ENCODE results near the gene SCIMP.
"Not testable (repeated sequence)": the region's sequence is repeated elsewhere in the genome, so short reads cannot be mapped to it uniquely, and the experiment has no call there.

SCIMP gene

GRCh38 chr17:5234645-5235576 is at the start of gene SCIMP:
SCIMP (minus strand) TSS chr17:5234860; CDS start chr17:5234755, 105 bp downstream.
- peak; percentile 65 for DNase-seq

- peak; percentile 88 for DNase-seq
Observed at GRCh38 chr17:5283571-5284315, 49.1 kb upstream of the SCIMP start.

DNA sequence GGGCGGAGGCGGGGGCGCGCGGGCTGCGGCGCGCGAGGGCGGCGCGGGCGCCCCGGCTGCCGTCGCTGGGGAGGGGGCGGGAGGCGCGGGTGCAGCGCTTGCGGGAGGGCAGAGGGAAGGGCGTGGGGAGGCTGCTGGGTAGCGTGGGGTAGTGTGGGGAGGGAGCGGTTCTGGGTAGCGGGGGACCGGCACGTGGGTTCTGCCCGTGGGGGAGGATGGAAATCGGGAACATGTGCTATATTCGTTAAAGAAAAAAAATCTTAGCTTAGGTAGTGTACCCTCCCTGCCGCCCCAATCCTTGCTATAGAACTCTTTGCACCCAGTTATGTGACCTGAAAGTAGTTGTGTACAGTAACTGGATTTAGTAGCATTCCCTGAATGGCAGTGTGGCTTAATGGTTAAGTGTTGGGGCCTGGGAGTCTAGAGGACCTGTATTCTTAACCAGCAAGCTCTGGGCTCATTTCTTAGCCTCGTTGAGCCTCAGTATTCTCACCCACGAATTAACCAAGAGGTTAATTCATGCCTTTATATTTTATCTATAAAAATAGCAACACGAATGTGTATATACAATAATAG is 48.1 kb upstream of the SCIMP start:
- peak; percentile 77 for DNase-seq

DNA sequence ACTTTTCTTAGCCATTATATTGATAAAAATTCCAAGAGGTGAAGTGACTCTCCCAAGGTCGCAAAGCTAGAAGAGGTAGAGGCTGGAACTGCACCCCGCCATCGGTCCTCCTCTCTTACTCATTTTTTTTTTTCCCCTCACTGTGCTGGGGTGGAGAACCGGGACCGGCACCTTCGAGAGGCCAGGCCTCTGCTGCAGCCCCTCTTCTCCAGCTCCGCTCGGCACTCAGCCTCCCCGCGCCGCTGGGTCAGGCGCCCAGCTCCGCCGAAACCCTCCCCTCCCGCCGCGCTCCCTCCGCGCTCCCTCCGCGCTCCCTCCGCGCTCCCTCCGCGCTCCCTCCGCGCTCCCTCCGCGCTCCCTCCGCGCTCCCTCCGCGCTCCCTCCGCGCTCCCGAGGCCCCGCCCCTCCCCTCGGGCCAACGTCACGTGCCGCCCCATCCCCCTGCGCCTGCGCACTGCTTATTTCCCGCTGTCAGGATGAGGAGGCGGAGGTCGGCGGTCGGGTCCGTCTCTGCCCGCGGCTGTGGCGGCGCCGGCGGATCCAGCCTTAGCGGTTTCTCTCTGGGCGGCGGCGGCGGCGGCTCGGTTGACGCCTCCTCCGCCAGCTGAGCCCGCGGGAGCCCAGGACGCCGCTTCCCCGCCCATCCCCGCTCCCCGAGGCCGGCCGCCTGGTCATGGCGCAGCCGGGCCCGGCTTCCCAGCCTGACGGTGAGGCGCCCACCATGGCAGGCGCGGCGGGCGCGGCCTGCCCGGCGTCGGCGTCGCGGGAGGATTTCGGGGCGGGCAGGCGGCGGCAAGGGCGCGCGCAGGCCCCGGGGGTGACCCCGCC is 47.4 kb upstream of the SCIMP start, which contains the start of gene RABEP1:
Gene RABEP1 (plus strand): TSS at position 471 of the 828 bp plus-strand sequence. CDS start 203 bp downstream, at position 674.
- DNase-seq: peak; percentile 94

GRCh38 chr17:5272322-5272721 is 37.7 kb upstream of the SCIMP start:
- no peak for DNase-seq

- DNase-seq: no peak
Observed at GRCh38 chr17:5269241-5269960, 34.7 kb upstream of the SCIMP start.

- DNase-seq: no peak
Observed at GRCh38 chr17:5264893-5265292, 30.2 kb upstream of the SCIMP start.

DNA sequence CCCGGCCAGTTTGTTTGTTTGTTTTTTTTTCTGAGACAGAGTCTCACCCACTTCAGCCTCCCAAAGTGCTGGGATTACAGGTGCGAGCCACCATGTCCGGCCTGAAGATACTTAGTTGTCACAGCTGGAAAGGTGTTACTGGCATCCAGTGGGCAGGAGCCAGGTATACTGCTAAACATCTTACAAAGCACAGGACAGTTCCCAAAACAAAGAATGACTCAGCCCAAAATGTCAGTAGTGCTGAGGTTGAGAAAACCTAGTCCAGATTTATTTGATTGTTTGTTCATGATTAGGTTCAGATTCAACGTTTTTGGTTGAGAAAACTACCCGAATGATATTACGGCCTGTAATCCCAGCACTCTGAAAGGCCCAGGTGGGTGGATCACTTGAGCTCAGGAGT is 28.8 kb upstream of the SCIMP start:
- DNase-seq: no peak

DNA sequence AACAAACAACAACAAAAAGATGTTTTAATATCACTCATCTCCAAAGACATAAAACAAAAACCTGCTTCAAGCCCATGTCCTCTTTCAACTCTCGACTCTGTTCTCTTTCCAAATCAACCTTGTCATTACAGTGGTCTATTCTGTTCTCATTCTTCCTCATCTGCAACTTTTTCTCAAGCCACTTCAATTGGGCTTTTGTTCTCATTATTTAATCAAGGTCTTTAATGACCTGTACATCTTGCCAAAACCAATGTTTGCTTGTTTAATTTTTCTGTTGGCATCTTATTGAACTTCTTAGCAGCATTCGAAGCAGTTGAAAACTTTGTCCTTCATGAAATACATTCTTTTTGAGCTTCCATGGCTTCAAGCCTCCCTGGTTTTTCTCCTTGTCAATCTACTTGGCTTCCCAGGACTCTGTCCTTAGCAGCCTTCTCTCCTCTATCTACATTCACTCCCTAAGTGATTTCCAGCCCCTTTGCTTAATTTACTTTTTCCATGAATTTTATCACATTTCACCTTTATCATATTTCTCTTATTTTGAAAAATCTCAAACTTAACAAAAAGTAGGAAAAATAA is 27.8 kb upstream of the SCIMP start:
- no peak for DNase-seq

GRCh38 chr17:5260542-5260941 is 25.9 kb upstream of the SCIMP start:
- DNase-seq: no peak

DNA sequence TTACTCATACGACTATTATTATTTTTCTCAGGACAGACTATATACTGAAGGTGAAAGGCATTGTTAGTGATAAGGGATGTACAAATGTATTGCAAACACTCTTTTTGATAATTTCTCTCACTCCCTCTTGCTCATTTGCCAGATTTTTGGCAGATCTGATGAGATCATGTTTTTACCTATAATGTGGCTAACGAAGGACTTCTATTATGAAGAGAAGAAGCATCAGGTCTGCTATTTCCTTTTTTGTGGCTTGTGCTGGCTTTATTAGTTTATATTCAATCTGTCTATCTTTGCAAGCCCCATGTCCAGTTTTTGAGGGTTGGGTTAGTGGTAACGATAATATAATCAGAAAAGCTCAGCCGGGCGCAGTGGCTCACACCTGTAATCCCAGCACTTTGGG is 22.5 kb upstream of the SCIMP start:
- DNase-seq: no peak

- no peak for DNase-seq
Observed at GRCh38 chr17:5254903-5255521, 20.4 kb upstream of the SCIMP start.

GRCh38 chr17:5254414-5254813 is 19.8 kb upstream of the SCIMP start:
- no peak for DNase-seq

- DNase-seq: peak; percentile 92
Observed at GRCh38 chr17:5249615-5250014, 15.0 kb upstream of the SCIMP start.

GRCh38 chr17:5248821-5249479 is 14.3 kb upstream of the SCIMP start:
- DNase-seq: no peak

DNA sequence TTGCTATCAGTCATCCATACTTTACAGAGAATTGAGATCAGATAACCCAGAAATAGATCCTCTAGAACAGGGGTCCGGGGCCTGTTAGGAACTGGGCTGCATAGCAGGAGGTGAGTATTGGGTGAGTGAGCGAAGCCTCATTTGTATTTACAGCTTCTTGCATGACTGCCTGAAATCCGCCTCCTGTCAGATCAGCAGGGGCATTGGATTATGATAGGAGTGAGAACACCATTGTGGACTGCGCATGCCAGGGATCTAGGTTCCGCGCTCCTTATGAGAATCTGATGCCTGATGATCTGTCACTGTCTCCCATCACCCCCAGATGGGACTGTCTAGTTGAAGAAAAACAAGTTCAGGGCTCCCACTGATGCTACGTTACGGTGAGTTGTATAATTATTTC is 13.0 kb upstream of the SCIMP start:
- DNase-seq: no peak

- DNase-seq: no peak
Observed at GRCh38 chr17:5241861-5242671, 7.4 kb upstream of the SCIMP start.

DNA sequence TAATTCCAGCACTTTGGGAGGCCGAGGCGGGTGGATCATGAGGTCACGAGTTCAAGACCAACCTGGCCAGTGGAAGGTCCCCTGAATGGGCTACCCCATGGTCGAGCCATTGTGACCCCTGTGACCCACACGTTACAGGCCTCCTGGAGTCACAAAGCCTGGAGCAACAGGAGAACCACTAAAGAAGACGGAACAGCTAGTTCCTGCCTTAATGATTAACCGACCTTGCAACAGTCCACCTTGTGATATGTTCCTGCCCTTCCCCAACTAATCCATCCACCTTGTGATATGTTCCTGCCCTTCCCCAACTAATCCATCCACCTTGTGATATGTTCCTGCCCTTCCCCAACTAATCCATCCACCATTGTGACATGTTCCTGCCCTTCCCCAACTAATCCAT is 5.1 kb upstream of the SCIMP start:
- DNase-seq: not testable (repeated sequence)

DNA sequence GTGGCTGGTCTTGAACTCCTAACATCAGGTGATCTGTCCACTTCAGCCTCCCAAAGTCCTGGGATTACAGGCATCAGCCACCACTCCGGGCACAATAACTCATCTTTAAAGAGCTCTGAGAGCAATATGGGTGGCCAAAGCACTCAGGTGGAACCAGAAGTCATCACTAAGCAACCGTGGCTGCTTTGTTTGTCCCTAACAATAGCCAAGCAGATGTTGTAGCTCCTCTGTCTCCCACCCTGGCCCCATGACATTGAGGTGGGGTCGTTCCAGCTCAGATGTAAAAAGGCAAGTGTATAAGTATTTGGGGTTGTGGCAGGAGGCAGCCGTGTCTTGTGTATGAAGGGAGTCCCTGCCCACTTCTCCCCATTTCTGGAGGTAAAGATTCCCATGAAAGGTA is 3.7 kb upstream of the SCIMP start:
- DNase-seq: no peak

Measured in OCI-M1 (cell line).